Ramos (cell line): ENCODE data around the gene KCNJ11.

Experiments used
- in situ Hi-C: fragments of 300-500 bp; cut with MboI; formaldehyde crosslinking; loops from one replicate; pipeline ENCODE4 v1.14.3; 2022; ENCODE audit warnings: low sequenced_read_pairs; ENCODE audit not compliant: unreplicated experiment

Gene KCNJ11

DNA sequence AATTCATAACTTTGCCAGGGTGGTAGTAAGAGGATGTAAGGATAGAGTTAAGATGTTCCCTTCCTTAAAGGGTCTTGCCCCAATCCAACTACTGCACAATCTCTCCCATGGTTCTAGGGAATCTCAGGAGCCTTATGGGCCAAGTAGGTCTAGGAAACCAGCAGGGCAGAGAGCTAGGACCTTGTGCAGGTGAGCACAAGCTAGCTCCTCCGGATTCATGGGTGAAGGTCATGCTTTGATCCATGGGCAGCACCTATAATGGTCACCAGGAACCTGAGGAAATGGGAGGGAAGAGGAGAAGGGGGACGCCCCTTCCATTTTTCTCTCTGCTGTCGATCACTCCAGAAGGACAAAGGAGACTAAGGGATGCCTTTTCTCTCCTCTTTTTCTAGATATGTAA lies 16.8 kb downstream of the KCNJ11 start:
- in situ Hi-C loops = no loop called here

DNA sequence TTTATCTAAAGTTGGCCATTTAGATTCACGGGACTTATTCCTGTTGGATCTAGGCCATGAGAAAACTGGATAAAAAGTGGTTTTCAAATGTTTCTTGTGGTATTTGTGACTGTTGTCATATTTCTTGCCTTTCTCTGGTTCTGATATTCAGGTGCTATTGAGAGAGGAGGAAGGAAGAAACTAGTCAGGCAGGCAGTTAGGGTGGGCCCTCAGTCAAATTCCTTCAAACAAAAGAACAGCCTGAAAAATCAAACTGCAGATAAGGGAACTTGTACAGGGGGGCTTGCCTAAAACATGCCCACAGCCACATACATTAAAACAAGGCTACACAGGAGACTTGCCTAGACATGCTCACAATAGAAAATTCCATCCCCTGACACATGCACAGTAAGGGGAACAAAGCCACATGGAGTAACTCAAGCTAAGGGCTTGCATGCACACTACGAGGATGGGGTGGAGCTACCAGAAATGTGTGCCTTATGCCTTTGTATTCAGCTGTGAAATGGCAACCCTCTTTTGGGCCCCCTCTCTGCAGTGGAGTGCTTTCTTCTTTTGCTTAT lies 18.7 kb downstream of the KCNJ11 start:
- in situ Hi-C loops = no loop called here

DNA sequence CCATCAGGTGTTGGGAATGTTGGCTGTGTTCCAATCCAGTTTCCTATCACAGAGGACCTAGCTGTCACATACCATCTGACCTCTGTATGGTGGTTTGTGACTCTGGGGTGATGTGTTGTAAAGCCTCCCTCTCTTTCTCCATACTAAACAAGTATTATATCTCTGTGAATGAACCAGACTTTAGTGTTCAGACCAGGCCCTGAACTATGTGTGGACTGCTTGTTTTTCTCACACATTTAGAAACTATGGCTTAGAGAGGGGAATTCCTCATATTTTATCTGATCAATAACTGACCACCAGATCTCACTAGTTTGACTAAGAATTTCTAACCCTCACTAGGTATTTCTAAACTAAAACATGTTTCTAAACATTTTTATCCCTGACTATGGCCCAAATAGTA lies 19.4 kb downstream of the KCNJ11 start:
- in situ Hi-C loops = no loop called here

GRCh38 chr11:17368551-17368950 lies 19.9 kb downstream of the KCNJ11 start:
- in situ Hi-C loops = no loop called here

GRCh38 chr11:17366495-17366894 lies 22.0 kb downstream of the KCNJ11 start:
- in situ Hi-C loops = no loop called here

GRCh38 chr11:17354601-17354991 lies 33.9 kb downstream of the KCNJ11 start:
- in situ Hi-C loops = no loop called here

DNA sequence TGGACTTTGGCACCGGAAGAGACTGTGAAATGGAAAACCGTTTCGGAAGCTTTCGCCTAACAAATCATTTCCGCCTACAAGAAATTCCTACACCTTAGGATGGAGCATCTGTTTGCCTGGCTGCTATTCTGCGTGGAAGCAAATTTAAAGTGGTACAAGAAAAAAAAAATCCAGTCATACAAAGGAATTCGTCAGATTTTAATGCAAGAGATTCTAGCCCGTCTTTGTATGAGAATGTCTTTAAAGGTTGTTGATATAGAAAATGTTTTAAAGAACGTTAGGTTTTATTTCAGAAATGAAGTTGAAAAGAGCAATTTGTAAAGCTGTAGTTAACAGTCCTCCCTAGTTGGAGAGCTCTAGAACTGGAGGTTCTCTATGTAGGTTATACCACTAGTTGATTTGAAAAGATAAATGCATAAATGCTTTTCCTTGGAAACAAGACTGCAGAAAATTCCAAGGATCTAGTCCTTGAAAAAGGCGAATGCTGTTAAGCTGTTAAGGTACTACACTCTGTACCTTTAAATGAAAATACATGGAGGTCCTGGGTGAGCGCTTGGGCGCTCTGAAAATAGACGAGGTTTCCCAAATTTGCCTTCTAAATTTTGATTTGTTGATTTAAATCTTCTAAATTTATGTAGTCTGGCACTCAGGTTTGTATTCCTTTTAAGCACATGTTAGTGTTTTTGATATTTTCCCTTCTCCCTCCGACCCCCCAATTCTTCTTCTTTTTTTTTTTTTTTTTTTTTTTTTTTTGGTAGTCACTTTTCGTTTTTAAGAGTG lies 34.4 kb downstream of the KCNJ11 start:
- in situ Hi-C loops = no loop called here

DNA sequence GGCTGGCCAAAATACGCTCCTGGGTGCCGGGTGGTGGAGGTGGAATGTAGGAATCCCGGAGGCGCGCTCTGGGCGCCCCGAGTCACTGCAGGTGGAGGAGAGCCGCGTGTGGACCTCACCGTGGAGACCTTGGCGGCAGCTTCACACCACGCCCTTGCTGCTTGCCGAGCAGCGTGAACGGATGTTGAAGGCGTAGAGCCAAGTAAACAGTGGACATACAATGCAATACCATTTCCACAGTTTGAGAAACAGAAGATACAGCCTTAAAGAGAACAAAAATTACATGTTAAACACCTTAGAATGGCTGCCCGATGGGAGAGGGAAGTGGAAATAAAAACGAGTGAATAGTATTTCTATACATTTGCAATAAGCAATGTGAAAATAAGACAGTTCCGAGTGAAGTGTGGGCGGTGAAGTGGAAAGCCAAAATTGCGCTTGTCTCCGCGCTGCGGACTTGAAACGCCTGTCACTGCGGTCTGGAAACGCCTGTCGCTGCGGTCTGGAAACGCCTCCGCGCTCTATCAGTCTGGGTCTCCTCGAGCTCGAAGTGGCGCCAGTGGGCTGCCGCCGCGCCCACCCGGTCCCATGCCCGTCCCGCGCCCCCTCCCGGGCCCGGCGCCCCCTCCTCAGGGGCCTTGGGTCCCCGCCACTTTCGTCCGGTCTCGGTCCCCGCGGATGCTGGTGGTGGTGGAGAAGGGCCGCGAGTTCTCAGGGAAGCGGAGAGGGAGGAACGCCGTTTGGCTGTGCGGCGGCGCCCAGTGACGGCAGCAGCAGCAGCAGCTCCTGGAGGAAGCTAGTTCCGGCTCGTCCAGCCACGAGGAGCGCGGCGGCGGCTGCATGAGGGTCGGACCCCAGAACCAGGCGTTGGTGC lies 35.3 kb downstream of the KCNJ11 start:
- in situ Hi-C loops = no loop called here

- in situ Hi-C loops = no loop called here
Observed at GRCh38 chr11:17351510-17352176, 36.8 kb downstream of the KCNJ11 start, which contains the start of gene NCR3LG1. TSS of gene NCR3LG1 (plus strand) at chr11:17351800. CDS start at chr11:17351970, 170 bp downstream.

- in situ Hi-C loops = no loop called here
Observed at GRCh38 chr11:17351172-17351509, 37.3 kb downstream of the KCNJ11 start.

DNA sequence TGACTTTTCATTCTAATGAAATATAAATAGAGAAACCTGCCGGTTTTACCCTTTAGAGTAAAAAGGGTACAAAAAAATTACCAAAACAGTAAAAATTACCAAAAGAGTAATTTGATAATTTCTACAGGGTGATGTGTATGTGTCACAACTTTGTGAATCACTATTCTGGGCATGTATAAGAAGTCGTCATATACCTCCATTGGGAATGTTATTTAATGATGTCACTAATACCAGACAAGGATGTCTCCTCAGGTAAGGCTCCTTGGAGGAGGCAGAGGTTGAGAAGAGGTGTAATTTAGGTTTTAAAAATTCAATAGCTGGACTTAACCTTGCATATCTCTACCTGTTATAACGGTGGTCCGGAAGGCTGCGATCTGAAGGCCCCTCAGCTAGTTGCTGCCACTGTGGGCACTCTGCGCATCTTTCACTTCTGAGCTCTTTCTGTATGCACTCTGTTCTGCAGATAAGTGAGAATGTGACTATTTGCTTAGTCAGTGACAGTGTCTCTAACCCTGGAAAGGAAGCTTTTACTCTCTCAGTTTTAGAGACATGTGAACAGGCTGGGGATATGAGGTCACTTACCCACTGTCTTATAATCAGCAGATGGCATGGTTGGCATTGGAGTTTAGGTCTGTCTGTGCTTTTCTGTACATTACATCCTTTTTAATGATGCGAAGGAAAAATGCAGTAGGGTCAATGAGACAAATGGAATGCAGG lies 37.8 kb downstream of the KCNJ11 start:
- in situ Hi-C loops = no loop called here

- in situ Hi-C loops = no loop called here
Observed at GRCh38 chr11:17347676-17348075, 40.8 kb downstream of the KCNJ11 start.

DNA sequence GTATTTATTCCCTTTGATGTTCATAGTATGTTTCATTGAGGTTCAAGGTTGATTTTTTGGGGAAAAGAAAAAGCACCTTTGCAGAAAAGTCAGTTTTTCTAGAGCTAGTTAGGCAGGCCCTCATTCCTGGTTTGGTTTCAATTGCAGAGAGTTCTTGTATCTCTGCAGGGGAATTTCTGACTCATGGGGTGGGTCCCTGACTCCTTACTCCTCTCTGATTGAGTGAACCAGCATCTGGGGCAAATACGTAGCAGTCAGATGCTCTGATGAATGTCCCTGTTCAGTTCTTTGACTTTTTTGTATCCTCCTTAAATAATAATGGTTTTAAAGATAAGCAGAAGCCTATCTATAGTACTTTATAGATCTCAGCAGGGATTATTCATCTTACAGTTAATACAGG lies 44.6 kb downstream of the KCNJ11 start:
- in situ Hi-C loops = no loop called here

DNA sequence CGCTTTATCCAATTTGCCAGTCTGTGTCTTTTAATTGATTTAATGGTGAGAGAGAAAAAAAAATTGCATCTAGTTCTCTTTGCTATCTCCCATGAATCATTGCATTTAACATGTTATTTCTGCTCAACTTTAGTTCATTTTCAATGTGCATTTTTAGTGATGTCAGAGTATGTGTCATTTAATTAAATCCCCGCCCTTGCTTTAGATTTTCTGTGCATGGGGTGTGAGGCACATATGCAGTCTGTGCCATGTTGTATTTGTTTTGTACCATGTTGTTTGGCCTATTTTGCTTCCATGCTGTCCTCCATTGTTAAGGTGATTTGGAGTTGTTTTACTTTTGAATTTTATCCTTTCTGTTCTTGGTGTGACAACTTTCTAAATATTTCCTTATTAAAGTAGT lies 45.2 kb downstream of the KCNJ11 start:
- in situ Hi-C loops = no loop called here
